ENCODE results near the gene NFATC4.
A peak's percentile ranks its signal among the peaks of the same experiment; 100 is the strongest.
"Not testable (repeated sequence)": the region's sequence is repeated elsewhere in the genome, so short reads cannot be mapped to it uniquely, and the experiment has no call there.

The NFATC4 gene

GRCh38 chr14:24325963-24326362, 42.0 kb upstream of the NFATC4 start:
- TF ChIP-seq CTCF (IDR thresholded peaks at IDR 0.05; ENCODE audit: low read depth, low read length, missing control alignments), result no peak
- no peak for DNase-seq (ENCODE audit: low read depth)
- H3K4me3 ChIP-seq (ENCODE audit: low read depth, low read length), result no peak overlapping the region

GRCh38 chr14:24327303-24327702, 40.7 kb upstream of the NFATC4 start:
- no peak overlapping the region for H3K4me3 ChIP-seq (ENCODE audit: low read depth, low read length)
- TF ChIP-seq CTCF (IDR thresholded peaks at IDR 0.05; ENCODE audit: low read depth, low read length, missing control alignments), result no peak
- no peak for DNase-seq (ENCODE audit: low read depth)

GRCh38 chr14:24327914-24328313, 40.1 kb upstream of the NFATC4 start:
- not testable (repeated sequence) for DNase-seq (ENCODE audit: low read depth); H3K4me3 ChIP-seq (ENCODE audit: low read depth, low read length)
- TF ChIP-seq CTCF (IDR thresholded peaks at IDR 0.05; ENCODE audit: low read depth, low read length, missing control alignments), result peak; percentile 43

- DNase-seq (ENCODE audit: low read depth), result no peak
- TF ChIP-seq CTCF (IDR thresholded peaks at IDR 0.05; ENCODE audit: low read depth, low read length, missing control alignments), result no peak
- H3K4me3 ChIP-seq (ENCODE audit: low read depth, low read length), result no peak overlapping the region
Measured at GRCh38 chr14:24329073-24329663, 38.8 kb upstream of the NFATC4 start.

GRCh38 chr14:24329736-24330135, 38.2 kb upstream of the NFATC4 start:
- no peak overlapping the region for H3K4me3 ChIP-seq (ENCODE audit: low read depth, low read length)
- no peak for TF ChIP-seq CTCF (IDR thresholded peaks at IDR 0.05; ENCODE audit: low read depth, low read length, missing control alignments)
- DNase-seq (ENCODE audit: low read depth), result no peak

- H3K4me3 ChIP-seq (ENCODE audit: low read depth, low read length), result no peak overlapping the region
- no peak for TF ChIP-seq CTCF (IDR thresholded peaks at IDR 0.05; ENCODE audit: low read depth, low read length, missing control alignments)
- DNase-seq (ENCODE audit: low read depth), result no peak
Measured at GRCh38 chr14:24330973-24331674, 36.9 kb upstream of the NFATC4 start.
